ENCODE measurements around the gene B3GAT2. TPM values are rescaled to one million over a fixed set of nuclear protein-coding genes. Genes with fewer than 3 reads are reported as not detected.

The B3GAT2 gene
- total RNA-seq, 2 experiments from 2014 or later = not detected

GRCh38 chr6:70996106-70996505 lies 39.2 kb upstream of the B3GAT2 start:
- CTCF ChIA-PET (ENCODE audit: unreplicated experiment) = no interaction called here
- DNase-seq (ENCODE audit: low spot score) = no peak
- Histone ChIP-seq H3K4me3 (ENCODE audit: low read depth, low read length, poor library complexity, severe bottlenecking) (no peak overlapping the region), H3K36me3 (ENCODE audit: insufficient read depth, low read length) (no peaks in the 10 kb centered on the region), H2AFZ (ENCODE audit: low read length) (no peak overlapping the region), H3K9me2 (ENCODE audit: insufficient read depth, low read length) (no peaks in the 10 kb centered on the region), H3K9me3 (ENCODE audit: low read length) (no peaks in the 10 kb centered on the region), H3K27ac (ENCODE audit: low read depth, low read length, poor library complexity, severe bottlenecking) (no peak overlapping the region), H4K20me1 (ENCODE audit: insufficient read depth, low read length) (no peaks in the 10 kb centered on the region), H3K4me2 (ENCODE audit: low read length) (no peak overlapping the region), H3K79me2 (ENCODE audit: insufficient read depth, low read depth, low read length) (no peaks in the 10 kb centered on the region), H3K4me1 (ENCODE audit: insufficient read depth, low read length, poor library complexity, severe bottlenecking) (no peaks in the 10 kb centered on the region)
- intact Hi-C loops (cut with micrococcal nuclease; ENCODE audit: unreplicated experiment) = no loop called here
- POLR2A ChIA-PET = interaction anchor here (0.7 kb wide), 1 partner anchor 399 kb away, joined by 3 read pairs; no protein-coding TSS in a partner anchor
- TF ChIP-seq EZH2phosphoT487 (IDR thresholded peaks at IDR 0.05; ENCODE audit: borderline replicate concordance, low read depth, low read length) = no peak
- TF ChIP-seq, protein P1, sequence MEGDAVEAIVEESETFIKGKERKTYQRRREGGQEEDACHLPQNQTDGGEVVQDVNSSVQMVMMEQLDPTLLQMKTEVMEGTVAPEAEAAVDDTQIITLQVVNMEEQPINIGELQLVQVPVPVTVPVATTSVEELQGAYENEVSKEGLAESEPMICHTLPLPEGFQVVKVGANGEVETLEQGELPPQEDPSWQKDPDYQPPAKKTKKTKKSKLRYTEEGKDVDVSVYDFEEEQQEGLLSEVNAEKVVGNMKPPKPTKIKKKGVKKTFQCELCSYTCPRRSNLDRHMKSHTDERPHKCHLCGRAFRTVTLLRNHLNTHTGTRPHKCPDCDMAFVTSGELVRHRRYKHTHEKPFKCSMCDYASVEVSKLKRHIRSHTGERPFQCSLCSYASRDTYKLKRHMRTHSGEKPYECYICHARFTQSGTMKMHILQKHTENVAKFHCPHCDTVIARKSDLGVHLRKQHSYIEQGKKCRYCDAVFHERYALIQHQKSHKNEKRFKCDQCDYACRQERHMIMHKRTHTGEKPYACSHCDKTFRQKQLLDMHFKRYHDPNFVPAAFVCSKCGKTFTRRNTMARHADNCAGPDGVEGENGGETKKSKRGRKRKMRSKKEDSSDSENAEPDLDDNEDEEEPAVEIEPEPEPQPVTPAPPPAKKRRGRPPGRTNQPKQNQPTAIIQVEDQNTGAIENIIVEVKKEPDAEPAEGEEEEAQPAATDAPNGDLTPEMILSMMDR (conservative IDR thresholded peaks at IDR 0.05; ENCODE audit: low read length) = no peak
- BruUV-seq (replicated peaks) = no TSS peak

- H3K4me1 ChIP-seq (ENCODE audit: insufficient read depth, low read length, poor library complexity, severe bottlenecking) = no peaks in the 10 kb centered on the region
- CTCF ChIA-PET (ENCODE audit: unreplicated experiment) = no interaction called here
- POLR2A ChIA-PET = interaction anchor here (0.6 to 0.7 kb wide), 2 partner anchors 84 to 400 kb away, joined by 3 read pairs; no protein-coding TSS in a partner anchor
Observed at GRCh38 chr6:70995411-70995810, 38.6 kb upstream of the B3GAT2 start.

GRCh38 chr6:70991253-70991652 lies 34.4 kb upstream of the B3GAT2 start:
- H3K9me2 ChIP-seq (ENCODE audit: insufficient read depth, low read length) = no peaks in the 10 kb centered on the region
- H3K9me3 ChIP-seq (ENCODE audit: low read length) = no peaks in the 10 kb centered on the region
- H3K79me2 ChIP-seq (ENCODE audit: insufficient read depth, low read depth, low read length) = no peaks in the 10 kb centered on the region
- intact Hi-C loops (cut with micrococcal nuclease; ENCODE audit: unreplicated experiment) = no loop called here
- POLR2A ChIA-PET = interaction anchor here (0.7 kb wide), 1 partner anchor 264 kb away, joined by 3 read pairs; no protein-coding TSS in a partner anchor
- H3K36me3 ChIP-seq (ENCODE audit: insufficient read depth, low read length) = no peaks in the 10 kb centered on the region
- H3K4me1 ChIP-seq (ENCODE audit: insufficient read depth, low read length, poor library complexity, severe bottlenecking) = no peaks in the 10 kb centered on the region
- no peak for TF ChIP-seq EZH2phosphoT487 (IDR thresholded peaks at IDR 0.05; ENCODE audit: borderline replicate concordance, low read depth, low read length)
- TF ChIP-seq, protein P1 (conservative IDR thresholded peaks at IDR 0.05; ENCODE audit: low read length) = no peak
- no peak overlapping the region for H3K27ac ChIP-seq (ENCODE audit: low read depth, low read length, poor library complexity, severe bottlenecking)
- DNase-seq (ENCODE audit: low spot score) = no peak
- no TSS peak for BruUV-seq (replicated peaks)
- H4K20me1 ChIP-seq (ENCODE audit: insufficient read depth, low read length) = no peaks in the 10 kb centered on the region
- H3K4me2 ChIP-seq (ENCODE audit: low read length) = no peak overlapping the region
- CTCF ChIA-PET (ENCODE audit: unreplicated experiment) = no interaction called here
- H2AFZ ChIP-seq (ENCODE audit: low read length) = no peak overlapping the region
- H3K4me3 ChIP-seq (ENCODE audit: low read depth, low read length, poor library complexity, severe bottlenecking) = no peak overlapping the region

More at GRCh38 chr6:70995411-70995810, 38.6 kb upstream of the B3GAT2 start:
- Histone ChIP-seq H3K27ac (ENCODE audit: low read depth, low read length, poor library complexity, severe bottlenecking) (no peak overlapping the region), H3K9me3 (ENCODE audit: low read length) (no peaks in the 10 kb centered on the region), H2AFZ (ENCODE audit: low read length) (no peak overlapping the region), H3K36me3 (ENCODE audit: insufficient read depth, low read length) (no peaks in the 10 kb centered on the region), H3K9me2 (ENCODE audit: insufficient read depth, low read length) (no peaks in the 10 kb centered on the region), H3K4me3 (ENCODE audit: low read depth, low read length, poor library complexity, severe bottlenecking) (no peak overlapping the region), H4K20me1 (ENCODE audit: insufficient read depth, low read length) (no peaks in the 10 kb centered on the region), H3K79me2 (ENCODE audit: insufficient read depth, low read depth, low read length) (no peaks in the 10 kb centered on the region), H3K4me2 (ENCODE audit: low read length) (no peak overlapping the region)
- intact Hi-C loops (cut with micrococcal nuclease; ENCODE audit: unreplicated experiment) = no loop called here
- no TSS peak for BruUV-seq (replicated peaks)
- no peak for DNase-seq (ENCODE audit: low spot score)
- TF ChIP-seq EZH2phosphoT487 (IDR thresholded peaks at IDR 0.05; ENCODE audit: borderline replicate concordance, low read depth, low read length) = no peak
- TF ChIP-seq, protein P1 (conservative IDR thresholded peaks at IDR 0.05; ENCODE audit: low read length) = no peak
